Adrenal gland (tissue), 12 donors: ENCODE data around the gene SH3BGRL3. TPM values are rescaled to one million over a fixed set of nuclear protein-coding genes. Genes with fewer than 3 reads are reported as not detected.

Source experiments
- DNase-seq, 7 donors: peaks; one replicate each; pipeline ENCODE4 v3.0.0-alpha.2; 2019 to 2020
- H3K27ac ChIP-seq, 5 donors: fragments of 200-600 bp; sonication (generic) in 4 of 5; 1 replicate in 3 of 5; 2 replicates in 2 of 5; pipeline versions ENCODE4 v1.5.1 to v1.8.0; 2016 to 2020; ENCODE audit warnings: mild to moderate bottlenecking in 1 of 5
- H3K27me3 ChIP-seq: fragments of 200-600 bp; 2 replicates; pipeline ENCODE4 v1.8.0; 2021
- H3K36me3 ChIP-seq, 2 donors: fragments of 200-600 bp; replicated peaks in 1 of 2; 1 replicate in 1 of 2; 2 replicates in 1 of 2; pipeline versions ENCODE4 v1.5.1 to v1.8.0; 2018 to 2022
- H3K4me1 ChIP-seq, 2 donors: fragments of 200-600 bp; replicated peaks in 1 of 2; 1 replicate in 1 of 2; 2 replicates in 1 of 2; pipeline versions ENCODE4 v1.5.1 to v1.8.0; 2018 to 2021
- H3K4me3 ChIP-seq, 4 donors: fragments of 200-600 bp; sonication (generic) in 3 of 4; one replicate each; pipeline ENCODE4 v1.5.1; 2016 to 2018
- H3K9me3 ChIP-seq, 3 donors: fragments of 200-600 bp; sonication (generic) in 1 of 3; replicated peaks in 1 of 3; 1 replicate in 2 of 3; 2 replicates in 1 of 3; pipeline versions ENCODE4 v1.5.1 to v1.8.0; 2016 to 2021
- CTCF ChIP-seq, 6 experiments: fragments of 450-650 bp in 4 of 6; fragments of 200-600 bp in 2 of 6; sonication (generic) in 1 of 6; IDR thresholded peaks; 1 replicate in 5 of 6; 2 replicates in 1 of 6; pipeline versions ENCODE4 v1.5.1 to v1.8.0; 2016 to 2021; ENCODE audit warnings: antibody characterized with exemption in 6 of 6, mild to moderate bottlenecking in 2 of 6, moderate library complexity in 1 of 6
- POLR2A ChIP-seq, 2 donors: fragments of 450-650 bp; IDR thresholded peaks; one replicate each; pipeline ENCODE4 v1.6.1; 2017; ENCODE audit warnings: antibody characterized with exemption in 2 of 2, mild to moderate bottlenecking in 2 of 2, moderate library complexity in 1 of 2
- WGBS, 4 donors: extraction: QIAGEN DNeasy Blood & Tissue Kit in 2 of 4; methylation state at CpG; one replicate each; pipeline versions ENCODE4 v1.1.5 to v1.1.7; 2013 to 2017; 5-methylcytosine and 5-hydroxymethylcytosine counted together
- intact Hi-C, 2 donors: fragments of 100-400 bp; cut with DNase I; formaldehyde crosslinking; loops; one replicate each; pipeline versions ENCODE4 v1.14.1 to v1.15.0; 2022 to 2023
- polyA plus RNA-seq, 3 donors: library from polyadenylated mRNA; stranded (reverse); fragments of 200-250 nt in 2 of 3; fragments of 350-450 nt in 1 of 3; fragmentation: Illumina TruSeq in 1 of 3; extraction: RNeasy Lipid Tissue Mini Kit (QIAGEN cat#74804) in 1 of 3; gene quantifications; one replicate each; pipeline ENCODE4 v1.2.3, GENCODE V29; 2013 to 2014
- total RNA-seq, 9 donors: library from RNA; depleted of rRNA in 4 of 9; stranded (reverse); fragments of >200 nt in 4 of 9; fragments of 120-200 nt in 1 of 9; fragmentation: NEBNext Ultra II Directional in 1 of 9; extraction: Animal tissue kit (Norgen Biotek cat#: 25700) in 1 of 9; gene quantifications; one replicate each; pipeline versions ENCODE4 v1.1.0 to v1.2.4, GENCODE V29; 2013 to 2023
- donor health status: healthy with polysubstance abuse.
- donor health status: Bipolar disorder and iron deficiency.
- donor health status: DM: yes; HTN: yes; CAD: no.
- donor health status: DM: no; HTN: no; CAD: no.
- donor health status: DM: no; HTN: no; CAD: no.
- donor health status: DM: yes; HTN: yes; CAD: no.

SH3BGRL3 gene
- total and polyA plus RNA-seq, 12 donors: 21.0 to 350 (median 92.8) TPM

DNA sequence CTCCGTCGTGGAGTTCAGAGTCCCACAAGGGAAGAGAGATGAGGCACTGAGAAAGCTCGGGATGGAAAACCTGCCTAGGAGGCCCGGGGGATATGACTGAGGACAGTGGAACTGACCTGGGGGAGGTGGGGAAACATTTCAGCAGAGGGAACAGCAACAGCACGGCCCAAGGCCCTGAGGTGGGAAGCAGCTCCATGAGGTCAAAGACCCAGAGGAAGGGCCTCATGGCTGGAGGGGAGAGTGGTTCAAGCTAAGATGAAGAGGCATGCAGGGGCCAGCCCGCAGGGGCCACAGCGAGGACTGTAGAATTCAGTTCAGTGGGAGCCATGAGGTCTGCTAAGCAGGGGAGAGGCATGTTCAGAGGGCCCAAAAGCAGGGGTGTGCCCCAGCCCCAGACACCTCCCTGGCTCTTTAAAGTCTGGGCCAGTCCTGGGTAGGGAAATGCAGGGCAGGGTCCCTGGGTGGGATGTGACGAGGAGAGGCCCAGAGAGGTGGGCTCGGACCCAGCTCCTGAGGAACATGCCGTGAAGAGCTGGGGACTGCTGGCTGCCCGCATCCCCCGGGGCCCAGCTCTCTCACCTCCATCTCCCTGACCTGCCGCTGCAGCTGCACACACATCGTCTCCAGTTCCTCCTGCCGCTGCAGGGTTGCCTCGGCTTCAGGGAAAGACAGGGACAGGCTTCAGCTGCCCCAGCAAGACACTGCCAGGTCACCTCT lies 16.6 kb downstream of the SH3BGRL3 start:
- TF ChIP-seq CTCF (IDR thresholded peaks at IDR 0.05) (no peak), POLR2A (IDR thresholded peaks at IDR 0.05) (no peak)
- no peaks in the 10 kb centered on the region for H3K9me3 ChIP-seq
- intact Hi-C loops: no loop called here
- no peak overlapping the region for H3K27ac ChIP-seq
- H3K4me1 ChIP-seq: no peaks in the 10 kb centered on the region
- no peak for DNase-seq
- H3K27me3 ChIP-seq: no peaks in the 10 kb centered on the region
- WGBS, 4 donors: 82 to 91% (median 88%) methylated on average over 10 to 16 of the region's 16 CpGs
- H3K36me3 ChIP-seq: no peaks in the 10 kb centered on the region
- H3K4me3 ChIP-seq: no peak overlapping the region

DNA sequence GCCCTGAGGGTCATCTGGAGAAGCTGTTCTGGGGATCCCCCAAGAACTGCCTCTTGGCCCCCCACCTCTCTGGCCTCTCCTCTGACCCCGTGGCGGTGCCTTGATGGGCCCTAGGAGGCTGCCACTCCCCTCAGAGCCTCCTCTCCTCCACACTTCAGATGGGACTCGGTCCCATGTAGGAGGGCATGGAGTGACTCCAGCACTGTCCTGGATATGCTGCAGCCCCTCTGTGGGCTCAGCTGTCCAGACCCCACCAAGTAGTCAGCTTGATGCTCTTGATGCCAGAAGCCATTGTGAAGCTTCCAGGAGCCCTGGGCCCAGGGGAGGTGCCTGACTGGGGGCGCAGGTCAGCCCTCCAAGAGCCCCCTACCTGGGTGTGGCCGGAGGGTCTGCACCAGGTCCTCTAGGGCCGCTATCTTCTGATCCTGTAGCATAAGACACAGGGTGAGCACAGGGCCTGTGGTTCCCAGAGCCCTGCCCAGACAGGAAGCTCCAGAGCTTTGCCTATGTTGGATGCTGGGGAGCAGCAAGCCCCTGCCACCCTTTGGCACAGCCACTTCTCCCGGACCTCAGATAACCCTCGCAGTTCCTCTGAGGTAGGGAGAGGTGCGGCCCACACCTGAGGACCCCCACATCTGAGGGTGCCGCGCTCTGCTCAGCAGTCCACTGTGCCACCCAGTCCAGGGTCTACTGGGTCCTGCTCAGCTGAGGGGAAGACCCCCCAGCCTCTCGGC lies 17.3 kb downstream of the SH3BGRL3 start:
- 90 to 100% (median 92%) methylated on average over 7 to 12 of the region's 12 CpGs for WGBS, 4 donors
- no peaks in the 10 kb centered on the region for H3K27me3 ChIP-seq
- TF ChIP-seq POLR2A (IDR thresholded peaks at IDR 0.05) (no peak), CTCF (IDR thresholded peaks at IDR 0.05) (no peak)
- H3K4me3 ChIP-seq: no peak overlapping the region
- intact Hi-C loops: no loop called here
- no peaks in the 10 kb centered on the region for H3K4me1 ChIP-seq
- H3K27ac ChIP-seq: no peak overlapping the region
- DNase-seq: no peak
- H3K9me3 ChIP-seq: no peaks in the 10 kb centered on the region
- no peaks in the 10 kb centered on the region for H3K36me3 ChIP-seq

GRCh38 chr1:26297791-26298124 lies 17.9 kb downstream of the SH3BGRL3 start:
- H3K36me3 ChIP-seq: no peaks in the 10 kb centered on the region
- no peaks in the 10 kb centered on the region for H3K27me3 ChIP-seq
- 68 to 92% (median 76%) methylated on average over 3 to 6 of the region's 6 CpGs for whole genome bisulfite sequencing, 4 donors
- H3K4me3 ChIP-seq: no peak overlapping the region
- no peak for DNase-seq
- H3K4me1 ChIP-seq: no peaks in the 10 kb centered on the region
- H3K27ac ChIP-seq: no peak overlapping the region
- no peaks in the 10 kb centered on the region for H3K9me3 ChIP-seq
- no peak for TF ChIP-seq CTCF (IDR thresholded peaks at IDR 0.05)
- no peak for TF ChIP-seq POLR2A (IDR thresholded peaks at IDR 0.05)
- intact Hi-C loops: no loop called here

- Histone ChIP-seq H3K36me3 (no peaks in the 10 kb centered on the region), H3K4me1 (peaks cover 2 to 3% of the 10 kb centered on the region in 2 donors), H3K4me3 (no peak overlapping the region), H3K9me3 (no peaks in the 10 kb centered on the region), H3K27ac (no peak overlapping the region), H3K27me3 (no peaks in the 10 kb centered on the region)
- WGBS, 4 donors: 88 to 96% (median 91%) methylated on average over 6 to 11 of the region's 11 CpGs
- intact Hi-C loops: no loop called here
- TF ChIP-seq POLR2A (IDR thresholded peaks at IDR 0.05): no peak
- TF ChIP-seq CTCF (IDR thresholded peaks at IDR 0.05): no peak
- no peak for DNase-seq
Measured at GRCh38 chr1:26300578-26301275, 20.8 kb downstream of the SH3BGRL3 start.
